CD4-positive, alpha-beta memory T cell (primary cell): Measurements from ENCODE around the gene RAB11FIP3. TPM values are rescaled to one million over a fixed set of nuclear protein-coding genes. Genes with fewer than 3 reads are reported as not detected.
A peak's percentile ranks its signal among the peaks of the same experiment; 100 is the strongest.

Source experiments
- CTCF ChIA-PET: fragments of 350-600 bp; sonication (Branson Sonifier 250); formaldehyde crosslinking; loops from one replicate; lab custom pipeline; 2021; ENCODE audit warnings: inconsistent platforms; ENCODE audit not compliant: partially characterized antibody; lab: Charles Lee
- POLR2A ChIA-PET: fragments of 350-600 bp; sonication (Branson Sonifier 250); formaldehyde crosslinking; loops from one replicate; lab custom pipeline; 2021; ENCODE audit not compliant: partially characterized antibody; lab: Charles Lee
- DNase-seq, 5 donors: peaks; one replicate each; pipeline versions ENCODE4 v3.0.0 to v3.0.0-alpha.2; 2020 to 2022; ENCODE audit warnings: mixed read lengths in 1 of 5
- H3K27ac ChIP-seq: one replicate; pipeline ENCODE4 v1.7.0; 2013; ENCODE audit warnings: low read depth, low read length
- H3K27me3 ChIP-seq: 2 replicates; pipeline ENCODE4 v1.7.0; 2013; ENCODE audit warnings: mild to moderate bottlenecking, low read length, moderate library complexity; ENCODE audit not compliant: insufficient read depth
- H3K36me3 ChIP-seq: 2 replicates; pipeline ENCODE4 v1.7.0; 2013; ENCODE audit warnings: mild to moderate bottlenecking, low read length, moderate library complexity; ENCODE audit not compliant: insufficient read depth
- H3K4me1 ChIP-seq: 2 replicates; pipeline ENCODE4 v1.7.0; 2013; ENCODE audit warnings: mild to moderate bottlenecking, low read length, moderate library complexity; ENCODE audit not compliant: insufficient read depth
- H3K4me3 ChIP-seq, 2 donors: one replicate each; pipeline ENCODE4 v1.7.0; 2013; ENCODE audit warnings: low read length in 2 of 2, mild to moderate bottlenecking in 1 of 2
- H3K9me3 ChIP-seq, 2 donors: one replicate each; pipeline ENCODE4 v1.7.0; 2013; ENCODE audit warnings: low read length in 2 of 2, control low read depth in 1 of 2; ENCODE audit not compliant: control insufficient read depth in 1 of 2
- H3K27ac Mint-ChIP-seq, 7 donors: one replicate each; pipeline ENCODE4 v1.8.0; 2020 to 2021; ENCODE audit warnings: mixed read lengths in 7 of 7, mild to moderate bottlenecking in 6 of 7, inconsistent platforms in 3 of 7, moderate library complexity in 3 of 7
- H3K27me3 Mint-ChIP-seq, 2 donors: one replicate each; pipeline ENCODE4 v1.8.0; 2020 to 2021; ENCODE audit warnings: mixed read lengths in 2 of 2
- H3K36me3 Mint-ChIP-seq, 2 donors: one replicate each; pipeline ENCODE4 v1.8.0; 2020 to 2021; ENCODE audit warnings: mixed read lengths in 2 of 2, inconsistent platforms in 1 of 2, mild to moderate bottlenecking in 1 of 2
- H3K4me1 Mint-ChIP-seq, 4 donors: one replicate each; pipeline ENCODE4 v1.8.0; 2020 to 2021; ENCODE audit warnings: mixed read lengths in 4 of 4, mild to moderate bottlenecking in 1 of 4
- H3K4me3 Mint-ChIP-seq, 8 donors: one replicate each; pipeline ENCODE4 v1.8.0; 2020 to 2021; ENCODE audit warnings: mixed read lengths in 8 of 8, mild to moderate bottlenecking in 7 of 8, moderate library complexity in 6 of 8, inconsistent platforms in 3 of 8
- H3K9me3 Mint-ChIP-seq, 8 donors: one replicate each; pipeline ENCODE4 v1.8.0; 2020 to 2021; ENCODE audit warnings: mixed read lengths in 8 of 8, mild to moderate bottlenecking in 5 of 8, inconsistent platforms in 3 of 8, moderate library complexity in 1 of 8
- intact Hi-C: fragments of 100-400 bp; cut with micrococcal nuclease; formaldehyde crosslinking; loops from one replicate; pipeline ENCODE4 v1.15.1; 2023
- polyA plus RNA-seq, 2 donors: library from polyadenylated mRNA; unstranded; fragments of 300-500 nt; fragmentation: Illumina TruSeq; gene quantifications; one replicate each; pipeline ENCODE4 v1.2.3, GENCODE V29; 2021
- total RNA-seq, 2 experiments: library from RNA; stranded (reverse); gene quantifications; one replicate each; pipeline ENCODE4 v1.2.3, GENCODE V29; 2021

The RAB11FIP3 gene
- total and polyA plus RNA-seq, 4 experiments from 2014 or later = 0.15 to 42.6 (median 23.2) TPM

GRCh38 chr16:564690-565418 is 139.4 kb downstream of the RAB11FIP3 start:
- no peak for DNase-seq
- H3K36me3 Mint-ChIP-seq = peaks cover 0 to 2% of the 10 kb centered on the region in 2 donors
- H3K27me3 Mint-ChIP-seq = peaks cover 0 to 4% of the 10 kb centered on the region in 2 donors
- H3K4me1 ChIP-seq = peaks cover 37% of the 10 kb centered on the region
- H3K27ac Mint-ChIP-seq = no peak overlapping the region
- no peaks in the 10 kb centered on the region for H3K9me3 ChIP-seq
- CTCF ChIA-PET = no interaction called here
- H3K36me3 ChIP-seq = no peaks in the 10 kb centered on the region
- no peak overlapping the region for H3K27ac ChIP-seq
- H3K4me3 Mint-ChIP-seq = no peak overlapping the region
- no peak overlapping the region for H3K4me3 ChIP-seq
- H3K27me3 ChIP-seq = no peaks in the 10 kb centered on the region
- H3K4me1 Mint-ChIP-seq = peaks cover 10 to 19% (median 16%) of the 10 kb centered on the region in 4 donors
- no peaks in the 10 kb centered on the region for H3K9me3 Mint-ChIP-seq
- POLR2A ChIA-PET = no interaction called here
- intact Hi-C loops = no loop called here

- DNase-seq = no peak
- H3K4me1 Mint-ChIP-seq = peaks cover 12 to 23% (median 19%) of the 10 kb centered on the region in 4 donors
- peaks cover 0 to 2% of the 10 kb centered on the region in 2 donors for H3K36me3 Mint-ChIP-seq
- no peaks in the 10 kb centered on the region for H3K27me3 ChIP-seq
- H3K4me1 ChIP-seq = peaks cover 37% of the 10 kb centered on the region
- no peak overlapping the region for H3K4me3 ChIP-seq
- no peaks in the 10 kb centered on the region for H3K9me3 Mint-ChIP-seq
- intact Hi-C loops = no loop called here
- H3K36me3 ChIP-seq = no peaks in the 10 kb centered on the region
- ChIA-PET CTCF (no interaction called here), POLR2A (no interaction called here)
- no peak overlapping the region for H3K27ac ChIP-seq
- H3K27ac Mint-ChIP-seq = no peak overlapping the region
- H3K27me3 Mint-ChIP-seq = peaks cover 0 to 4% of the 10 kb centered on the region in 2 donors
- no peaks in the 10 kb centered on the region for H3K9me3 ChIP-seq
- H3K4me3 Mint-ChIP-seq = no peak overlapping the region
Observed at GRCh38 chr16:565419-566330, 140.2 kb downstream of the RAB11FIP3 start.

GRCh38 chr16:566475-567372 is 141.3 kb downstream of the RAB11FIP3 start, which contains the start of gene NHLRC4:
Gene NHLRC4 (plus strand): TSS chr16:567005. CDS start chr16:568048, 1,043 bp downstream.
- Histone ChIP-seq H3K9me3 (no peaks in the 10 kb centered on the region), H3K27ac (peak within 1 kb of the TSS; percentile 38), H3K36me3 (no peaks in the 10 kb centered on the region), H3K4me3 (peak within 1 kb of the TSS; percentile 3 to 36), H3K27me3 (no peaks in the 10 kb centered on the region), H3K4me1 (peaks cover 37% of the 10 kb centered on the region)
- Mint-ChIP-seq H3K27ac (peak within 1 kb of the TSS; percentile 60 to 88 (median 70)), H3K27me3 (peaks cover 0 to 4% of the 10 kb centered on the region in 2 donors), H3K4me1 (peaks cover 22 to 34% (median 30%) of the 10 kb centered on the region in 4 donors), H3K4me3 (peak within 1 kb of the TSS; percentile 51 to 83 (median 71)), H3K36me3 (peaks cover 0 to 7% of the 10 kb centered on the region in 2 donors), H3K9me3 (peaks cover 0 to 6% (median 0%) of the 10 kb centered on the region in 8 donors)
- ChIA-PET POLR2A (interaction anchor here (0.9 to 1.6 kb wide), 5 partner anchors 21 to 70 kb away, joined by 3 to 7 read pairs (median 6); partner anchors contain the start of genes CAPN15, METTL26 and RAB40C), CTCF (interaction anchor here (1.0 kb wide), 1 partner anchor 11 kb away, joined by 3 read pairs; no protein-coding TSS in a partner anchor)
- intact Hi-C loops = no loop called here
- peak; percentile 43 to 59 (median 45) for DNase-seq

- peaks cover 37% of the 10 kb centered on the region for H3K4me1 ChIP-seq
- peak overlapping the region; percentile 3 to 36 for H3K4me3 ChIP-seq
Observed at GRCh38 chr16:567373-568256, 142.2 kb downstream of the RAB11FIP3 start.

GRCh38 chr16:568401-569258 is 143.2 kb downstream of the RAB11FIP3 start:
- intact Hi-C loops = loop anchor here (1.0 kb wide), 1 partner anchor 41 kb away; the partner anchor contains the start of gene CAPN15
- CTCF ChIA-PET = interaction anchor here (1.0 kb wide), 1 partner anchor 8 kb away, joined by 3 read pairs; no protein-coding TSS in a partner anchor

More at GRCh38 chr16:567373-568256, 142.2 kb downstream of the RAB11FIP3 start:
- H3K27ac Mint-ChIP-seq = peak overlapping the region; percentile 47 to 88 (median 70)
- no peaks in the 10 kb centered on the region for H3K9me3 ChIP-seq
- H3K27ac ChIP-seq = peak overlapping the region; percentile 38
- H3K27me3 ChIP-seq = no peaks in the 10 kb centered on the region
- peaks cover 25 to 39% (median 32%) of the 10 kb centered on the region in 4 donors for H3K4me1 Mint-ChIP-seq
- H3K36me3 Mint-ChIP-seq = peaks cover 0 to 7% of the 10 kb centered on the region in 2 donors
- intact Hi-C loops = no loop called here
- no peak for DNase-seq
- H3K4me3 Mint-ChIP-seq = peak overlapping the region; percentile 51 to 83 (median 71)
- H3K27me3 Mint-ChIP-seq = no peaks in the 10 kb centered on the region
- POLR2A ChIA-PET = interaction anchor here (0.9 to 3.8 kb wide), 6 partner anchors 20 to 69 kb away, joined by 3 to 18 read pairs (median 6); partner anchors contain the start of genes CAPN15, METTL26 and RAB40C
- CTCF ChIA-PET = interaction anchor here (1.0 kb wide), 1 partner anchor 10 kb away, joined by 3 read pairs; no protein-coding TSS in a partner anchor
- H3K36me3 ChIP-seq = no peaks in the 10 kb centered on the region
- H3K9me3 Mint-ChIP-seq = peaks cover 0 to 6% (median 0%) of the 10 kb centered on the region in 8 donors

More at GRCh38 chr16:568401-569258, 143.2 kb downstream of the RAB11FIP3 start:
- Histone ChIP-seq H3K4me3 (peak overlapping the region in 1 of 2 donors; percentile 64), H3K4me1 (peaks cover 37% of the 10 kb centered on the region), H3K27me3 (no peaks in the 10 kb centered on the region), H3K9me3 (no peaks in the 10 kb centered on the region), H3K36me3 (no peaks in the 10 kb centered on the region), H3K27ac (peak overlapping the region; percentile 76)
- DNase-seq = no peak
- peaks cover 25 to 39% (median 32%) of the 10 kb centered on the region in 4 donors for H3K4me1 Mint-ChIP-seq
- peak overlapping the region; percentile 66 to 95 (median 88) for H3K27ac Mint-ChIP-seq
- H3K36me3 Mint-ChIP-seq = peaks cover 0 to 7% of the 10 kb centered on the region in 2 donors
- H3K9me3 Mint-ChIP-seq = peaks cover 0 to 6% (median 0%) of the 10 kb centered on the region in 8 donors
- POLR2A ChIA-PET = interaction anchor here (0.9 to 3.8 kb wide), 5 partner anchors 20 to 122 kb away, joined by 3 to 18 read pairs (median 4); partner anchors contain the start of genes CAPN15, METTL26 and WDR24
- peak overlapping the region; percentile 79 to 92 (median 86) for H3K4me3 Mint-ChIP-seq
- no peaks in the 10 kb centered on the region for H3K27me3 Mint-ChIP-seq
